Naive thymus-derived CD8-positive, alpha-beta T cell (primary cell): ENCODE measurements around the gene SUGCT. TPM values are rescaled to one million over a fixed set of nuclear protein-coding genes. Genes with fewer than 3 reads are reported as not detected.
A peak's percentile ranks its signal among the peaks of the same experiment; 100 is the strongest.

ENCODE experiments used
- ATAC-seq, 2 donors: fragments of 150-1000 bp; cut with Tn5 transposase in 1 of 2; sonication (Bioruptor Pico), chemical (Tn5 transposase) in 1 of 2; 1 replicate in 1 of 2; 2 replicates in 1 of 2; pipeline ENCODE4 v1.10.0; 2021; ENCODE audit warnings: mild to moderate bottlenecking in 2 of 2, moderate library complexity in 2 of 2
- POLR2A ChIA-PET: fragments of 350-600 bp; sonication (Branson Sonifier 250); formaldehyde crosslinking; loops from one replicate; lab custom pipeline; 2021; ENCODE audit warnings: antibody characterized with exemption; lab: Charles Lee
- DNase-seq, 10 donors: peaks; one replicate each; pipeline versions ENCODE4 v3.0.0 to v3.0.0-alpha.2; 2020 to 2022
- H3K27ac Mint-ChIP-seq, 10 donors: one replicate each; pipeline ENCODE4 v1.8.0; 2020 to 2022; ENCODE audit warnings: mild to moderate bottlenecking in 10 of 10, mixed read lengths in 10 of 10, moderate library complexity in 4 of 10, inconsistent platforms in 1 of 10
- H3K27me3 Mint-ChIP-seq, 5 donors: one replicate each; pipeline ENCODE4 v1.8.0; 2021 to 2022; ENCODE audit warnings: mixed read lengths in 5 of 5
- H3K36me3 Mint-ChIP-seq, 3 donors: one replicate each; pipeline ENCODE4 v1.8.0; 2020 to 2022; ENCODE audit warnings: mixed read lengths in 3 of 3, mild to moderate bottlenecking in 2 of 3, inconsistent platforms in 1 of 3
- H3K4me1 Mint-ChIP-seq, 4 donors: one replicate each; pipeline ENCODE4 v1.8.0; 2021 to 2022; ENCODE audit warnings: mixed read lengths in 4 of 4
- H3K4me3 Mint-ChIP-seq, 10 donors: one replicate each; pipeline ENCODE4 v1.8.0; 2020 to 2022; ENCODE audit warnings: mild to moderate bottlenecking in 10 of 10, mixed read lengths in 10 of 10, moderate library complexity in 6 of 10, inconsistent platforms in 1 of 10
- H3K9me3 Mint-ChIP-seq, 9 donors: one replicate each; pipeline ENCODE4 v1.8.0; 2020 to 2022; ENCODE audit warnings: mixed read lengths in 9 of 9, mild to moderate bottlenecking in 3 of 9, inconsistent platforms in 1 of 9, moderate library complexity in 1 of 9
- polyA plus RNA-seq, 3 donors: library from polyadenylated mRNA; unstranded; fragments of 300-500 nt; fragmentation: Illumina TruSeq; gene quantifications; one replicate each; pipeline ENCODE4 v1.2.3, GENCODE V29; 2021
- total RNA-seq, 8 experiments: library from RNA in 2 of 8; stranded (reverse) in 2 of 8; gene quantifications; one replicate each; pipeline ENCODE4 v1.2.3 and lab custom pipeline; 2021 to 2026

Gene SUGCT
- total and polyA plus RNA-seq, 5 experiments from 2014 or later, result 1.3 to 3.6 (median 2.1) TPM

GRCh38 chr7:40177071-40177470, 42.3 kb downstream of the SUGCT start:
- POLR2A ChIA-PET, result no interaction called here
- Mint-ChIP-seq H3K4me1 (peaks cover 0 to 2% (median 0%) of the 10 kb centered on the region in 4 donors), H3K9me3 (no peaks in the 10 kb centered on the region), H3K27ac (peak overlapping the region in 2 of 10 donors; percentile 61 to 69), H3K36me3 (peaks cover 0 to under 1% (median 0%) of the 10 kb centered on the region in 3 donors), H3K4me3 (no peak overlapping the region), H3K27me3 (peaks cover 0 to 2% (median 0%) of the 10 kb centered on the region in 5 donors)
- ATAC-seq (no peak), DNase-seq (no peak)

DNA sequence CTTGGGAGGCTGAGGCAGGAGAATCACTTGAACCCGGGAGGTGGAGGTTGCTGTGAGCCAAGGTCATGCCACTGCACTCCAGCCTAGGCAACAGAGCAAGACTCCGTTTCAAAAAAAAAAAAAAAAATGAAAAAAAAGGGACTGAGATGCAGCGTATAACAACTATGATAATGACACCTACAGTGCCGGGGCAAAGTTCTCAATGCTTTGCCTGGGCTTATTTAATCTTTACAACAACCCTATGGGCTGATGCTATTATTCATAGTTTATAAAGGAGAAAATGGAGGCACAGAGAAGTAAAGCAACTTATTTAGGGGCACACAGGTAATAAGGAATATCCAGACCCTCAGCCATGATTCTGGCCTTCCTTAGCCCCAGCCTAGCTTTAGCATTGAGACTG, 47.6 kb downstream of the SUGCT start:
- Mint-ChIP-seq H3K36me3 (peaks cover 0 to 9% (median 6%) of the 10 kb centered on the region in 3 donors), H3K27me3 (no peaks in the 10 kb centered on the region), H3K9me3 (peaks cover 0 to 2% (median 0%) of the 10 kb centered on the region in 9 donors), H3K4me1 (no peaks in the 10 kb centered on the region), H3K4me3 (no peak overlapping the region), H3K27ac (no peak overlapping the region)
- DNase-seq (no peak), ATAC-seq (no peak)
- POLR2A ChIA-PET, result no interaction called here

GRCh38 chr7:40186586-40186985, 51.8 kb downstream of the SUGCT start:
- Mint-ChIP-seq H3K27me3 (no peaks in the 10 kb centered on the region), H3K4me1 (no peaks in the 10 kb centered on the region), H3K4me3 (no peak overlapping the region), H3K36me3 (peaks cover 0 to 9% (median 6%) of the 10 kb centered on the region in 3 donors), H3K27ac (no peak overlapping the region), H3K9me3 (peaks cover 0 to 2% (median 0%) of the 10 kb centered on the region in 9 donors)
- no peak for ATAC-seq
- no peak for DNase-seq
- POLR2A ChIA-PET, result no interaction called here

GRCh38 chr7:40192036-40192435, 57.2 kb downstream of the SUGCT start:
- DNase-seq, result no peak
- Mint-ChIP-seq H3K4me1 (no peaks in the 10 kb centered on the region), H3K4me3 (no peak overlapping the region)

GRCh38 chr7:40194745-40195144, 59.9 kb downstream of the SUGCT start:
- peaks cover 0 to 7% (median 2%) of the 10 kb centered on the region in 3 donors for H3K36me3 Mint-ChIP-seq
- no peaks in the 10 kb centered on the region for H3K9me3 Mint-ChIP-seq
- no peak for ATAC-seq
- no peaks in the 10 kb centered on the region for H3K27me3 Mint-ChIP-seq
- POLR2A ChIA-PET, result no interaction called here
- no peak overlapping the region for H3K27ac Mint-ChIP-seq
- no peaks in the 10 kb centered on the region for H3K4me1 Mint-ChIP-seq
- DNase-seq, result no peak
- H3K4me3 Mint-ChIP-seq, result no peak overlapping the region

More at GRCh38 chr7:40192036-40192435, 57.2 kb downstream of the SUGCT start:
- POLR2A ChIA-PET, result no interaction called here
- Mint-ChIP-seq H3K27me3 (no peaks in the 10 kb centered on the region), H3K27ac (no peak overlapping the region), H3K36me3 (peaks cover 0 to 7% (median 0%) of the 10 kb centered on the region in 3 donors), H3K9me3 (no peaks in the 10 kb centered on the region)
- ATAC-seq, result no peak

GRCh38 chr7:40197527-40197926, 62.7 kb downstream of the SUGCT start:
- Mint-ChIP-seq H3K9me3 (no peaks in the 10 kb centered on the region), H3K4me3 (no peak overlapping the region), H3K27me3 (no peaks in the 10 kb centered on the region), H3K27ac (no peak overlapping the region), H3K4me1 (no peaks in the 10 kb centered on the region), H3K36me3 (peaks cover 0 to 8% (median 7%) of the 10 kb centered on the region in 3 donors)
- DNase-seq (no peak), ATAC-seq (no peak)
- POLR2A ChIA-PET, result no interaction called here

GRCh38 chr7:40199076-40199802, 64.4 kb downstream of the SUGCT start:
- H3K36me3 Mint-ChIP-seq, result peaks cover 0 to 8% (median 7%) of the 10 kb centered on the region in 3 donors
- no peaks in the 10 kb centered on the region for H3K27me3 Mint-ChIP-seq
- H3K27ac Mint-ChIP-seq, result no peak overlapping the region
- no peak overlapping the region for H3K4me3 Mint-ChIP-seq
- no peak for ATAC-seq
- POLR2A ChIA-PET, result no interaction called here
- H3K9me3 Mint-ChIP-seq, result no peaks in the 10 kb centered on the region
- no peak for DNase-seq
- H3K4me1 Mint-ChIP-seq, result no peaks in the 10 kb centered on the region

GRCh38 chr7:40200791-40201190, 66.0 kb downstream of the SUGCT start:
- Mint-ChIP-seq H3K27me3 (no peaks in the 10 kb centered on the region), H3K9me3 (no peaks in the 10 kb centered on the region), H3K4me3 (no peak overlapping the region), H3K36me3 (peaks cover 0 to 8% (median 6%) of the 10 kb centered on the region in 3 donors), H3K27ac (no peak overlapping the region), H3K4me1 (no peaks in the 10 kb centered on the region)
- no peak for DNase-seq
- ATAC-seq, result no peak
- POLR2A ChIA-PET, result no interaction called here

DNA sequence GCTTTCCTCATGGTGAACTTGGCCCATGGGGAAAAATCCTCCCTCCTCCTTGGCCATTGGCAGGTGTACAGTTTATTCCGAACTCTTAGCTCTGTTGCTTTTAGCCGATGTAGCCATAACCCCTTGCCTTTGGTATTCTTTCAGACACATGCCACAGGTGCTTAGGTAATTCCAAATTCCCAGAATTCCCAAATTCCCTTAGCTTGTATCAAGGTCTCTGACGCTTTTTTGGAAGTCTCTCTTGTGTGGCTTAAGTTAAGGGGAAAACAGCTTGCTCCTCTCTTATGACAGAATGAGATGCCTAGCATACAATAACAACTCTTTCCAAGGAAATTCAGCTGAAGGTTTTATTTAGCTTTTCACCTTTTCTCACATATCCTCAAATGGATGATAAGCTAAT, 68.0 kb downstream of the SUGCT start:
- DNase-seq (no peak), ATAC-seq (no peak)
- Mint-ChIP-seq H3K27ac (no peak overlapping the region), H3K4me1 (no peaks in the 10 kb centered on the region), H3K9me3 (no peaks in the 10 kb centered on the region), H3K36me3 (peaks cover 0 to 8% (median 0%) of the 10 kb centered on the region in 3 donors), H3K4me3 (no peak overlapping the region), H3K27me3 (no peaks in the 10 kb centered on the region)
- POLR2A ChIA-PET, result no interaction called here

- ATAC-seq (no peak), DNase-seq (no peak)
- Mint-ChIP-seq H3K9me3 (no peaks in the 10 kb centered on the region), H3K36me3 (peaks cover 0 to 5% (median 0%) of the 10 kb centered on the region in 3 donors), H3K27me3 (no peaks in the 10 kb centered on the region), H3K27ac (no peak overlapping the region), H3K4me1 (no peaks in the 10 kb centered on the region), H3K4me3 (no peak overlapping the region)
- POLR2A ChIA-PET, result no interaction called here
Observed at GRCh38 chr7:40204581-40204980, 69.8 kb downstream of the SUGCT start.

DNA sequence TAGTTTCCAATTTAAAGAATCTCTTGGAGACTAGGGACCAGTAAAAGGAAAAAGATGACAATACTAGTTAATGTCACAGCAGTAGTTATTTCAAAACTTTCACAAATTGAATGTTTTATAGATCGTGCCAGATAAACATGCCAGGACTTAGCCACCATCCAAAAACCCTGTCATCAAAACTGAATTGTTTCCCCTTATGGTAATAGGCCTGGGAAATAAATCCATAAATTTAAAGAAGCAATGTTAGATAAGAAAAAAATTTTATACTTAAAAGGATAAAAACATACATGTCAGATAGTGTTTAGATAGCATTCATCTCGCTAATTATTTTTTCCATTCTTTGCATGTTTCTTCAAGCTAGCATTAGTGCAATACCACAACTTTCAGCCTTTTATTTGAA, 71.2 kb downstream of the SUGCT start:
- no peak for DNase-seq
- no peaks in the 10 kb centered on the region for H3K27me3 Mint-ChIP-seq
- POLR2A ChIA-PET, result no interaction called here

DNA sequence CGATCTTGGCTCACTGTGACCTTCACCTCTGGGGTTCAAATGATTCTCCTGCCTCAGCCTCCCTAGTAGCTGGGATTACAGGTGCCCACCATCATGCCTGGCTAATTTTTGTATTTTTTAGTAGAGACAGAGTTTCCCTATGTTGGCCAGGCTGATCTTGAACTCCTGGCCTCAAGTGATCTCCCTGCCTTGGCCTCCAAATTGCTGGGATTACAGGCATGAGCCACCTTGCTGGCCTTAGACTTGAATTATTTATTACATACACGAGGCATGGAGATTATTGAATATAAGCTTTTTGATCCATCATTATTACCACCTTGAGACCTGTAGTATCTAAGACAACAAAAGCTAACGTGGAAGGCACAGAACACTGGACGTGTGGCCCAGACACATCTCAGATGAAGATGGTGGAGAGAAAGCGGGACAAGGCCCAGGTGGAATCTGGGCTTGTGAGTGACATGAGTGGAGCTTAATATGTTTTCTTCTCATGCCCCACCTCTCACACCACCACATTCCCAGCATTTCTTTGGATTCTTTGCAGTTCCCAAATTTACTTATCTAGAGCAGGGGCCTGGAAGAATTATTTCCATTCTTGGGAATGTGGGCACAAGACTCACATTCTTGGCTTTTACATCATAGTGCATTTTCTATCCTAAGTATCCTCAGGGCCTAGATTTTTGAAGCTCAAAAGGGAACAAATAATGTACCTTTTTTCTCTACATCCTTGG, 76.6 kb downstream of the SUGCT start:
- Mint-ChIP-seq H3K36me3 (peaks cover 0 to 2% (median 0%) of the 10 kb centered on the region in 3 donors), H3K4me3 (no peak overlapping the region), H3K9me3 (no peaks in the 10 kb centered on the region), H3K4me1 (no peaks in the 10 kb centered on the region), H3K27me3 (no peaks in the 10 kb centered on the region), H3K27ac (no peak overlapping the region)
- POLR2A ChIA-PET, result no interaction called here
- ATAC-seq (no peak), DNase-seq (no peak)

More for the DNA sequence above, 71.2 kb downstream of the SUGCT start:
- no peak for ATAC-seq
- no peaks in the 10 kb centered on the region for H3K4me1 Mint-ChIP-seq
- no peak overlapping the region for H3K27ac Mint-ChIP-seq
- H3K36me3 Mint-ChIP-seq, result peaks cover 0 to 5% (median 0%) of the 10 kb centered on the region in 3 donors
- no peak overlapping the region for H3K4me3 Mint-ChIP-seq
- H3K9me3 Mint-ChIP-seq, result no peaks in the 10 kb centered on the region

DNA sequence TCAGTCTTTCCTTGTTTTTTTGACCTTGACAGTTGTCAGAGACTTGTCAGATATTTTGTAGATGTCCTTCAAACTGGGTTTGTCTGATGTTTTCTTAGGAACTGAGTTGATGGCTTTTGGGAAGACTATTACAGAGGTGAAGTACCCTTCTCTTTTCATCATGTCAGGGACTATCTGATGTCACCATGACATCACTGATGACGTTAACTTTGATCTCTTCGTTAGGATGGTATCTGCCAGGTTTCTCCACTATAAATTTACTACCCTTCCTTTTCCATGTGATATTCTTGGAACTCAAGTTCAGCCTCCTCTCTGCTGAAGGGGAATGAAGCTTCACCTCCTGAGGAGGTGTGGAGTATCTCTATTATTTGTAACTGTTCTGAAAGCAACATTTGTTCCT, 78.5 kb downstream of the SUGCT start:
- H3K36me3 Mint-ChIP-seq, result peaks cover 0 to 15% (median 7%) of the 10 kb centered on the region in 3 donors
- no peaks in the 10 kb centered on the region for H3K9me3 Mint-ChIP-seq
- ATAC-seq (no peak), DNase-seq (no peak)
- POLR2A ChIA-PET, result no interaction called here
- H3K4me3 Mint-ChIP-seq, result no peak overlapping the region
- no peaks in the 10 kb centered on the region for H3K4me1 Mint-ChIP-seq
- no peak overlapping the region for H3K27ac Mint-ChIP-seq
- no peaks in the 10 kb centered on the region for H3K27me3 Mint-ChIP-seq
